NCI-H2081 (cell line): ENCODE data around the gene RIPOR2.
"Not testable (repeated sequence)": the region's sequence is repeated elsewhere in the genome, so short reads cannot be mapped to it uniquely, and the experiment has no call there.

Experiments
- DNase-seq, 2 experiments: peaks; one replicate each; lab custom pipeline; 2025; lab: John Stamatoyannopoulos, UW

The RIPOR2 gene

DNA sequence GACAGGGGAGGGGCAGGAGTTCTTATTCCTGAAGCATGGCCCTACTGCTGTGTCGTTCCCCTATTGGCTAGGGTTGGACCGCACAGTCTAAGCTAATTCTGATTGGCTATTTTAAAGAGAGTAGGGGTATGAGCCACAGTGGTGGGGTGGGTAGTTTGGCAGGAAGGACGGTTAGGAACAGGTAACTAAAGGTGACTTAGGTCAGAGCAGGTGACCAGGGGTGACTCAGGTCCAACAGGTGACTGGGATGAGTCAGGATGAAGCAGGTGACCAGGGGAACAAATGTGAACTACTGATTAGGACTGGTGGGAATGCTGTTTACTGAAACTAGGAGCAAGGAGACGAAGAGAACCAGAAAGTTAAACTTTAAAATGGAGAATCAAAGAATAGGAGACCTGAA lies 58.0 kb downstream of the RIPOR2 start:
- DNase-seq = not testable (repeated sequence)

DNA sequence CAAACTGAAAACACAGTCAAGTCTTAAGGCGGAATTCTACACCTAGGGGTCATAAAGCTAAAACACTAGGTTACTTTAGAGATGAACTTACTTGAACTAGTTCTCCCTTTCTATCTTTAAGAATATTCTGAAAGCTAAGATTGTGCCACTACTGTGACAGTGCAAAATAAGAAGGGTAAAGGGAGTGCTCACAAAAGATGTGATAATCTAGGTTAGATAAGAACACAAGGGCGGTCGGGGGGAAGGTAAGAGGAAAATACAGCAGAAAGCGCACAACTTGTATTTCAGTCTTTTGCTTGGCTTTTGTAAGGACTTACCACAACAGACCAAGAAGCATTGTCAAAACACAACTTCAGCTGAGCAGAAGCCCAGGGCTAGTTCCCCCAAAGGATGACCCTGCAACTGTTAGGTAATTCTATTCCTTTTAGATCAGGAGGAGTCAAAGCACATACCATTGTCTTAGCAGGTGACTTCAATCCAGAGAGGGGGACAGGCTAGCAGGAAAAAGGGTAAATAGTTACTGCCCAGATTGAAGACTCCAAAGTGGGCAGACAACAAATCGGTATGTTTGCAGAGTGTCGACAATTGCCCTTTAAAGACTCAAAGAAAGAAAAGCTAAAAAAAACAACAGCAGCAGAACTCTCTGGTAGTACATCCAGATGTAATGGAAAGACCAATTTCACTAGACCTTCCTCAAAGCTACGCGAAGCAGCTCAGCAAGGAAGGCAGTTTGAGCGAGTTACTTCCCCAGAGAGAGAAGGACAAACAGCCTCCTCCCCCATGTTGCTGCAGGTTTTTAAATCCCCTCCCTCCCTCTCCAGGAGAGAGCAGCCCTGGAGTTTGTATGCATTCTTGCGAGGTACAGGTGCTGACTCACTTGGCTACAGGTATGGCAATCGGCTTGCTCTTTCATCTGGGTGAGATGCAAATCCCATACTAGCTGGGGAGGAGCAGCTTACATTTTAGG lies 59.0 kb downstream of the RIPOR2 start:
- DNase-seq = no peak

DNA sequence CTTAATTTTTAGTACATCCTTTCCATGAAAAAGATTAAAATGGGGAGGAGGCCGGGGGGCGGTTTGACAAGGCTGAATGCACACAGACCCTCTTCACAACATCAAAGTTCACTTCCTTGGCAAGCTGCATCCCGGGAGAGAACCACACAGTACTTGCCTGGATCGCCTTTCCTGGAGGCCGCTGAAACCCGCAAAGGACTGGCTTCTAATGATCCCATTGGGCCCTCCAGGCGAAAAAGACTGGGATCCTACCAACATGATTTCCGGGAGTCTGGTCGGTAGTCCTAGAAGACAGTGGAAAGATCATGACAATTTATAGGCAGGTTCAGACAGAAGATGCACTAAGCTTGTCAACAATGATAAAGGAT lies 60.2 kb downstream of the RIPOR2 start:
- DNase-seq = no peak

DNA sequence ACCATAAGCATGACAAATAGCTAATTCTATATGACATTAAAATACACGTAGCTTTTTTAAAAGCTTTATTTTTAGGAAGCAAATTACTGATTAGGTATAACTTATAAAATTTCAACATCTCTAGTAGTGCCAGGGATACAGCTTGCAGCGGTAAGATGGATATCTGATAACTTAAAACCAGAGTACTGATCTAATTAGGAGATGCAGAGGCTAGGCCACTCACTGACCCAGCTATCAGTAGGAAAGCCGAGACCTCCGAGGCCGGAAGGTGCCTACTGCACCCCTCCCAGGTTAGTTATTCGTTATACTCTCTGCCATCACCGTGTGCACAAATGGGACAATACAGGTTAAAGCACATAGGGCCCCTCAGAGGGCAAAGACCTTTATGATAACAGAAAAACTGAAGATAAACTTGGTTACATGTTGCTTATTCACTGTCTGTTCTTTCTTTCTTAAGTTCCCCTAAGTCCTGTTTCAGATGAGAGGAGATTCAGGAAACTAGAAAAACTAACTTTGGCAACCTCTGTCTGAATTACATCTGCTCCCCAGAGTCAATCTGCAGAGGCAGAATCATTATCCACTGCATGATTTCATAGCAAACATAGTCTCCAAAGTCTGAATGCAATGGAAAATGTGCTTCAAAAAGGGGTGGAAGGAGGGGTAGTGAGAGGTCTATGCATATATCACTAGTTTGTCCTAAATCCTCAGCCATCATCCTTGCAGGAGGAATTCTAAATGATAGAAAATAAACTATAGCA lies 60.8 kb downstream of the RIPOR2 start:
- no peak for DNase-seq

DNA sequence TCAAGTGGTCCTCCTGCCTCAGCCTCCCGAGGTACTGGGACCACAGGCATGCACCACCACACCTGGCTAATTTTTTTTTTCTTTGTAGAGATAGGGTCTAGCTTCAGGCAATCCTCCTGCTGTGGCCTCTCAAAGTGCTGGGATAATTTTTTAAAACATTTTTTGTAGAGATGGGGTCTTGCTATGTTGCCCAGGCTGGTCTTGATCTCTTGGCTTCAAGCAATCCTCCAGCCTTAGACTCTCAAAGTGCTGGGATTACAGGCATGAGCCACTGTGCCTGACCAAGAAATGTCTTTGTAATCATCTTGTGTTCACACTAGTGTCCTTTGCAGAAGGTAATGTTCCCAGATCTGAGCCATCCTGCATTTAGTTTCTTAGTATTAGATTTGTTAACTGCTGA lies 61.6 kb downstream of the RIPOR2 start:
- DNase-seq = no peak

DNA sequence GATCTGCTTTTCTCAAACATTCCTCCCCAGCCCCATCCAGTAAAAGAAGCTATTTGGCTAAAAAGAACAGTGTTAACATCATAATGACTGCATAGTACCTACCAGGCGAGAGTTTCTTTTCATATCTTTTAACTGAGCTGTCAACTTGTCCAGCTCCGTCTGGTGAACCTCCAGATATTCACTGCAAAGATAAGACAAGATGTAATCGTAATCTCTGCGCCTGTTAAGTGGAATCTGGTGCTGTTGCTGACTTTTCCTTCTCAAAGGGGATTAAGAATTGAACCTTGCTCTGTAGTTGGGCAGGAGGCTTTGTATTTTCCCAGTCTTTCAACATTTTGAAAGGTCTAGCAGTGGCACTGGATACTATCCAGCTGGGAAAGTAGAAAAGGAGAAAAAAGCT lies 63.0 kb downstream of the RIPOR2 start:
- no peak for DNase-seq

DNA sequence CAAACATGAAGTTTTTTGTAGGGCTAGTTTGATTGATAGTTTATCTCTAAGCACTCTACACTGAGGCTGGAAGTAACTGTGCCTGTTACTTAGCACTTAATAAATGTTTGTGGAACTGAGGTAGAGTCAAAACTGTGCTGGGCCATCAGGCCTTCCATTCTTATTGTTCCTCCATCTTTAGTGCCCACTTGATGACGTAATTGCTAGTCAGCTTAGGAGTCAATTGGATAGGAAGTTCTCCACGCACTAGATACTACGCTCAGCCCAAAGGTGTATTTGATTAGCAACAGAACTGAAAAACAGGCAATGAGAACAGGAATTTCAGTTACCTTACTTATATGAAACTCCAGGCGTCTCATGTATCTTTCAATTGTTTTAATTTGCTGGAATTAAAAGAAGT lies 67.0 kb downstream of the RIPOR2 start:
- no peak for DNase-seq

DNA sequence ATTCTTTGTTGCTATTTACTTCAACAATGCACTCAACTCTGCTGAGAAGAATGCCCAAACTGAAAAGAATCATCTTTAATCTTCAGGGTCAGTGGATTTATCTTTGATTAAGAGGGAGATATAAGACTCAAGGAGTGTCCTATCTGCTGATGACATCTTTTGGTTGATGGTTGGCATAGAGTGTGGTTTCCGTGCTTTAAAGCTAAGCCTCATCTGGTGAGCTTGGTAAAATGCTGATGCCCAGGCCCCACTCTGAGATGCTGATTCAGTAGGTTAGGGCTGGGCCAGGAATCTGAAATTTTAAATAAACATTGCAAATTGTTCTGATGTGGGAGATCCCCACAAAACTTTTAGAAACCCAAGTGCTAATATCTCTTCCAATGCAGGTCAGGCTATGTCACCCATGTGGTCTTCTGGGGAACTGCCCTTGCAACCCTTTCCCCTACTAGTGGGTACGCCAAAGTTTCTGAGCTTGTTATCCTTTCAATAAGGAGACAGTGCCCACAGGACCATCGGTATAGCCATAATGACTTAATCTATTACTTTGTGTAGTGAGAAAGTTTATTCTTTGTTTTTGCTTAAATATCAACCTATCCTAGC lies 68.6 kb downstream of the RIPOR2 start:
- DNase-seq = no peak

DNA sequence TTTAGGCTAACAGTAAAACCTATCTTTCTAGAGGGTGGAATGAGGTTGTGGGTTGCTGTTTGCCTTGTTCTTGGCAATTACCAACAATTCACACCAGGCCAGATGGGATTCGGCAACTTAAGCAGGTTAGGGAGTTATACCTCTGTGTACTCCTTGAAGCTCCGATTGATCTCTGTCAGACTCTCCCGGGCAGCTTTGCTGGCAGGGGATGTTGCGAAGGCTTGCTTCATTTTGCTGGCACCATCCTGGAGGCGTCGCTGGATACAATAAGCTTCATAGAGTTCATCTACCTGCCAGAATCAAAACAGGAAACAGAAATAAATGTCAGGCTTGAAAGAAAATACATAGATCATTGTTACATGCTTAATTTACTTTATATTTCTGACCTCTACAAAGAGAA lies 70.6 kb downstream of the RIPOR2 start:
- DNase-seq = peak; percentile 2 to 60

DNA sequence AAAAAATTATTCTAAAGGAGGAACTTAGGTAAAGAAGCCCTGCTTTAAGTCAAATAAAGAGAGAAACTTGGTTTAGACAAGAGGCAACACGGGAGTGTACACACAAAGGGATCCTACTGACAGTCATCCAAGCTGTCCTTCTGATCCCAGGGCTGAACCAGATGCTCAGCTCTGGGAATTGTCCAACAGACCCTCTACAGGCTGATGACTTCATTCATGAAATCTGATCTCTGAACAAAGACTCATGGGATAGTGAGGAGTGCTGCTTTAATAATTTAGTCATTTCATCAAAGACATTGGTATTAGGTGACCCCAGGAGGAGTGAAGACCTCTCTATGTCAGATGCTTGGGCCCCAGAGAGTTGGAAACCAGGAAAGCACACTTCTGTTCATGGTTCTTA lies 71.4 kb downstream of the RIPOR2 start:
- peak in 1 of 2 experiments; percentile 11 for DNase-seq

DNA sequence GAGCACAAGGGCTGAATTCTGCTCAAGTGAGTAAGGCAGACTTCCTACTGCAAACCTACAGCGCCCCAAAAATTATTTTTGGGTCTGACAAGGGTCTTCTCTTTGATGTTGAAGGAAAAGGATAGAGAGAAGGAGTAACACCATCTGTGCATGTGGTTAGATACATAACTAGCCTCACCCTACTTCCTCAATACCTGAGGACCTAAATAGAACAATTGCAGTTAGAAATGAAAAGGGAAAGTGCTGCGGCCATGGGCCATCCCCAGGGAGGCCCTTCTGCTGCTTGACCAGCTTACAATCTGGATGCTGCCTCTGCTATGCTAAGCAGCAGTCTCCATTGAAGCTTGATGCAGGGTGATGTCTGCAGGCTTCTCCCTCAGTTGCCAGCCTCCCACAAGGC lies 73.8 kb downstream of the RIPOR2 start:
- DNase-seq = no peak

DNA sequence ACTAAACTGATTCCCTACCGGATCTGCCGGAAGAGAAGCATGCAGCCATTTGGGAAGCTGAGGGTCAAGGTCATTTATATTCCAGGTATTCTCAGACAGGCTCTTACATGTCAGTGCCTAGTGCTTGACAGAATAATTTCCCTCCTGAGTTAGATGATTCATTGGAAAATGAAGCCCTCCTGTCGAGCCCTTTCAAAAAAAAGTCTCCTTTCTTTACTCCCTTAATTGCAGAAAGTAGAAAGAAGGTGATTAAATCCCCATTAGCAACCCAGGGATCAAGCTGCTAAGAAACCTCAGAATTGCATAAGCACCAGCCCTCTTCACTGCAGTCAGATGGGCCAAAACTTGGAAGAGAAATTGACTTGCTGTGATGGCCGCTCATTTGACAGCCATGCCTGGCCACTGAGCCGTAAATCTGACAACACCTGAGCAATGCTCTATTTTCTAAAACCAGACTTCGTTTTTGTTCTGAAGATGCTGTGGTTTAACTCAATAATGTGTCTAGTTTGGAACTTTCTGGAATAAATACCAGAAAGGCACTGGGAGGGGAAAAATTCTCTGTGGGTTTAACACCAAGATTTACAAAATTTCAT lies 76.1 kb downstream of the RIPOR2 start:
- no peak for DNase-seq

DNA sequence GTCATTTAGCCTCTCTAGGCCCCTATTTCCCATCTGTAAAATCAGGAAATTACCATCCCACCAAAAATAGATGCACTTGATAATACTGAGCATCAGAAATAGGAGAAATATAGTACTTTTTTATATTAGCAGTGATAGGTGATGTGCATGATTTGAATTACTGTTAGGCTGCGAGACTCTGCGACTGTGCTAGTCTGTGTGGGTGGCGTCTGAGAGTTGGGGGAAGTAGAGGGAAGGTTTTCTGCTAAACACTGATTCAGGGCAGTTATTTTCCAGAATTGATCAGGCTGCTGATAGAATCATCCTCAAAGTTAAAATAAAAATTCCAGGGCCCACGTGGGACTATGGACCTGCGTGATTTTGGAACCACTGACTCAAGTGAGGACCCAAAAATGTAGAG lies 76.6 kb downstream of the RIPOR2 start:
- DNase-seq = no peak

DNA sequence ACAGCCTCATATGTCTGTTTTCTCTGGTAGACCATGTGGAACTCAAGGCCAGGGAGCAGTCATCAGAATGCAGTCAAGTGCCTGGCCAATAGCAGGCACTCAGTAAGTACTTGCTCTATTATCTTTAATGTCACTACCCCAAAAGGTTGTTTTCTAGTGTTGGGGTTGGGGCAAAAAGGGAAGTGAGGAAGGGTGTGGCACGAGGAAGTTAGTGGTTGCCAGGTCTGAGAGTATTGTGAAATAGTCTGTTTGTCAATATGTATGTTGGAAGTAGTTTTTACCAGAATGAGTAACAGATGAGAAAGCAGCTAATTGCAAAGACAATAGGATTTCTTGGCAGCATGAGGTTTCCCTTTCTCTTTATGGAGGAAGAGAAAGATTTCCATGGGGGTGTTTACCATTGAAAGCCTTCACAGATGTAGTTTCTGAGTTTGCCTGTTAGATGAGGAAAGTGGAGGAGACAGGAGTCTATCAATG lies 77.5 kb downstream of the RIPOR2 start:
- DNase-seq = no peak

DNA sequence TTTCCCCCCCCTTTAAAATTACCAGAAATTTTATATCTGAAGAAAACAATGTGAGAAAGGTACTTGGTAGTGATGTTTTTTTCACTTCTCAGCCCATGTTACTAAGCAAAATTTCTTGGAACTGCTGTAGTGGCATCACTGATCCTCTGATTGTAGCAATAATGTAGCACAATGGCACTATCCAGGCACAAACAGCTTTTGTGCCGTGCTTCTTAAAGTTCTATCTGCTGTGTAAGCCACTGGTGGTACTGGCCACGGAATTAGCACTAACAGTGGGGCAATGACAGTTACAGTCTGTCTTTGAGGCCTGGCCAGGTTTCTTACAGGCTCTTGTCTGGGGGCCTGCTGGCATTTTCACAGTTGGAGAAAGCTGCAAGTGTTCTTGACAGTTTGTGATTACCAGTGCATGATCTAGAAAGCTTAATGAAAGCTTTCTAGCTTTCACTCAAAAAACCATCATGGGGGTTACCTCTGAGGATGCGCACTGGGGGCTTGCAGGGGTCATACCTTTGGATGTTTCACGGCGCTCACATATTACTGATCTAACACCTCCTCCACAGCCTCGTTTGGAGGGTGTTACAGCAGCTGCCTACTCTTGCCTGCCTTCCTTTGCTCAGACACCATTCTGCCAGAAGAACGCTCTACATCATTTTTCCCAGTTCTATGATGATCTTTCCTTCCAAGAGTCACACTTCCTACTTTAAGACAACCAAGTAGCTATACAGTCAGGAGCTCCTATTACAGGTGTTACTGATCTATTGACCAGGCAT lies 78.7 kb downstream of the RIPOR2 start:
- no peak for DNase-seq

DNA sequence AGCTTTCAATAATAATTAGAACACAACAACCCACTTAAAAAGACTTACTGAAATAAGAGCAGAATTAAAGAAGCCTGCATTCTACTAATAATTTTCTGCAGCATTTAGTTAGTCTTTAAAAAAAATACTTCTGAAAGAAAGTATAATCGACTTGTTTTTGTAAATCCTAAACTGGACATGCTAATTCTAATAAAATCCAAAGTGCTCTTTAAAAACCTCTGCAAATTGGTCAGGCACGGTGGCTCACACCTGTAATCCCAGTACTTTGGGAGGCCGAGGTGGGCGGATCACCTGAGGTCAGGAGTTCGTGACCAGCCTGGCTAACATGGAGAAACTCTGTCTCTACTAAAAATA lies 79.5 kb downstream of the RIPOR2 start:
- DNase-seq = no peak

DNA sequence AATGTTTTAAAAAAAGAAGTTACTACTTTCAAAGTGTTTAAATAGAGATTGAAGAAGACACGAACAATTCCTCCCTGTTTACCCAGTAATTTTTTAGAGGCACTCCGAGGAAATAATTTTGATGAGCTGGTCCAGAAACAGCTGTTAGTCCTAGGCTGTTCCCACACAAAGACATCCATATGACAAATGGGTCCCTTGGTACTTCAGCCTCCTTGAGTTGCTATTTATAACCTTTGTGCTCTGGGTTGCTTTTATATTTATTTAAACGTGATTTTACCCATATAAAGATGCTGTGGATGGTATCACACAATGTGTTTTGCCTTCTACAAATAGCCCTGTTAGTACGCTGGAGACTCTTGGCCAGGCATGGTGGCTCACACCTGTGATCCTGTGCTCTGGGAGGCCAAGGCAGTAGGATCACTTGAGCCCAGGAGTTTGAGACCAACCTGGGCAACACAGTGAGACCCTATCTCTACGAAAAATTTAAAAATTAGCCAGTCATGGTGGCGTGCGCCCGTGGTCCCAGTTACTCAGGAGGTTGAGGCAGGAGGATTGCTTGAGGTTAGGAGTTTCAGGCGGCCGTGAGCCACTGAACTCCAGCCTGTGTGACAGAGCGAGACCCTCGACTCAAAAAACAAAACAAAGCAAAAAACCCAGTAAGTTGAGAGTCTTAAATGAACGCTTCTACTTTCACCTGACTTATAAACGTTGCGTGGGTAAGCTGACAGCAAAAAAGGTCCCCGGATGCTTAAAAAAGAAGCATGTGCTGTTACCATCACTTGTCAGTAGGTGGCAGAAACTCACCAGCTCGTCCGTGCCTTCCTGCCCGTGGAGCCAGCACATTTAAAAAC lies 80.1 kb downstream of the RIPOR2 start:
- DNase-seq = peak; percentile 70 to 82

DNA sequence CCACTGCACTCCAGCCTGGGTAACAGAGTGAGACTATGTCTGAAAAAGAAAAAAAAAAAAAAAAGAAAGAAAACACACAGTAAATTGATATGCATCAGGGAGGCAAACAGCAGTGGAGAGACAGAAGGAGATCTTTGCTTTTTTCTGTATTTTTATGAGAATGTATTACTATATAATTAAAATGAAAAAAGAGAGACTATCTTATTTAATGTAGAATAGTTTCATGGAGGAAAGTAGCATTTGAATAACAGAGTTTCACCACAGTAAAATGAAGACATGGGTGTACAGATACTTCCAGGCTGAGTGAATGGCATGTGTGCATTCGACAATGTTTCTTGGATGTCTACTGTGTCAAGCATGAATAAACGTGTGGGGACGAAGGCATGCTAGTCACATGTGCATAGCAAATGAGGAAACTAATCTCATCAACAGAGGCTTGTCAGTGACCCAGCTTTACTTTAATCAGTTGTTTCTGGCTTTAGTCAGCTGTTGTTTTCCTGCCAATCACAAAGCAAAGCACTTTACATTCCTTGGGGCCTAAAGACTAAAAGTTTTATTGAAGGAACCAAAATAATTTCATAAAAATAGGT lies 81.6 kb downstream of the RIPOR2 start:
- no peak for DNase-seq

DNA sequence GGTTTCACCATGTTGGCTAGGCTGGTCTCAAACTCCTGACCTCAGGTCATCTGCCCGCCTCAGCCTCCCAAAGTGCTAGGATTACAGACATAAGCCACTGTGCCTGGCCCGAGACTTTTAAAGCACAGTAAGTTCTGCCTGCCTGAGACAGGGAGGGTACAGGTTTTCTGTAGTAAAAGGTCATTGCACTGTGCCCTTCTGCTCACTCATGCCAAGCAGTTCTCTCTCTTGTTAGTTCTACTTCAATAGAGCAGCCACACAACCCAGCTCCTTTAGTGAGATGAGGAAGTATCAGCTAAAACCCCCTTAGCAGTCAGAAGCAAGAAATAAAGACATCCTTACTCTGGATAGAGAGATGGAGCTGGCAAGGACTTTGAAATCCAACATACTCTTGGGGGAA lies 84.7 kb downstream of the RIPOR2 start:
- DNase-seq = no peak

DNA sequence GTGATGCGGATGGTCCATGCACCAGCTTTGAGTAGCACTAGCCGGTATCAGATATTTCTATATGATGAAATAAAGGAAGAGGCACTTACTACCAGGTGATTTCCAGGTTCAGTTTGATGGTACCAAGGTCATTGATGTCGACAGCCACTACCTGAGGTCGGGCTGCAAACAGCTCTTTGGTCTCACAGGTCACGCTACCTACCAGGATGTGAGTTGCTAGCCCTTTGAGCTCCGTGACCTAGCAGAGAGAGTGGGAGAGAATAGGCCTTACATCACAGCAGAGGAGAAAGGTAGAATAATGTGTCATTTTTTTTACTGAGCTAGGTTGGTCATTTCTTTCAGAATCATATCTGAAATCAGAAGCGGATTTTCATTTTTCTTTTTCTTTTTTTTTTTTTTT lies 86.0 kb downstream of the RIPOR2 start:
- no peak for DNase-seq
